Measurements from ENCODE around the gene EPOP.

Gene EPOP

GRCh38 chr17:38674749-38675615 lies at the start of gene EPOP:
TSS of gene EPOP (minus strand) at chr17:38674957. CDS start at chr17:38674495, 462 bp downstream.
- H3K27me3 ChIP-seq (ENCODE audit: control insufficient read depth, insufficient read depth, low read length) = peaks cover 69% of the 10 kb centered on the region

GRCh38 chr17:38721802-38722201 lies 47.0 kb upstream of the EPOP start:
- Histone ChIP-seq H3K9ac (ENCODE audit: low read depth, low read length) (no peak overlapping the region), H3K27ac (ENCODE audit: low read depth, low read length) (no peak overlapping the region), H3K9me3 (ENCODE audit: control insufficient read depth, insufficient read depth, low read length) (no peaks in the 10 kb centered on the region), H3K4me3 (ENCODE audit: low read depth, low read length) (no peak overlapping the region), H3K36me3 (ENCODE audit: control insufficient read depth, insufficient read depth, low read length) (no peaks in the 10 kb centered on the region), H3K4me1 (ENCODE audit: control insufficient read depth, insufficient read depth, low read length) (peaks cover 8% of the 10 kb centered on the region), H3K27me3 (ENCODE audit: control insufficient read depth, insufficient read depth, low read length) (peaks cover 13% of the 10 kb centered on the region)

More at GRCh38 chr17:38674749-38675615, at the start of gene EPOP:
- peak within 1 kb of the TSS; percentile 60 for H3K4me3 ChIP-seq (ENCODE audit: low read depth, low read length)
- H3K9me3 ChIP-seq (ENCODE audit: control insufficient read depth, insufficient read depth, low read length) = no peaks in the 10 kb centered on the region
- H3K4me1 ChIP-seq (ENCODE audit: control insufficient read depth, insufficient read depth, low read length) = peaks cover 16% of the 10 kb centered on the region
- no peak within 1 kb of the TSS for H3K9ac ChIP-seq (ENCODE audit: low read depth, low read length)
- no peak within 1 kb of the TSS for H3K27ac ChIP-seq (ENCODE audit: low read depth, low read length)
- no peaks in the 10 kb centered on the region for H3K36me3 ChIP-seq (ENCODE audit: control insufficient read depth, insufficient read depth, low read length)

- no peaks in the 10 kb centered on the region for H3K9me3 ChIP-seq (ENCODE audit: control insufficient read depth, insufficient read depth, low read length)
- H3K27ac ChIP-seq (ENCODE audit: low read depth, low read length) = no peak overlapping the region
- peaks cover 13% of the 10 kb centered on the region for H3K27me3 ChIP-seq (ENCODE audit: control insufficient read depth, insufficient read depth, low read length)
- H3K9ac ChIP-seq (ENCODE audit: low read depth, low read length) = no peak overlapping the region
- H3K4me3 ChIP-seq (ENCODE audit: low read depth, low read length) = no peak overlapping the region
- H3K36me3 ChIP-seq (ENCODE audit: control insufficient read depth, insufficient read depth, low read length) = no peaks in the 10 kb centered on the region
- H3K4me1 ChIP-seq (ENCODE audit: control insufficient read depth, insufficient read depth, low read length) = peaks cover 10% of the 10 kb centered on the region
Measured at GRCh38 chr17:38720941-38721340, 46.2 kb upstream of the EPOP start.

- no peaks in the 10 kb centered on the region for H3K36me3 ChIP-seq (ENCODE audit: control insufficient read depth, insufficient read depth, low read length)
- no peak overlapping the region for H3K9ac ChIP-seq (ENCODE audit: low read depth, low read length)
- H3K27ac ChIP-seq (ENCODE audit: low read depth, low read length) = no peak overlapping the region
Measured at GRCh38 chr17:38719943-38720641, 45.3 kb upstream of the EPOP start.

GRCh38 chr17:38719289-38719942 lies 44.7 kb upstream of the EPOP start:
- Histone ChIP-seq H3K9ac (ENCODE audit: low read depth, low read length) (no peak overlapping the region), H3K9me3 (ENCODE audit: control insufficient read depth, insufficient read depth, low read length) (no peaks in the 10 kb centered on the region), H3K4me3 (ENCODE audit: low read depth, low read length) (peak overlapping the region; percentile 47; the same call in 1 of the 2 replicates), H3K27ac (ENCODE audit: low read depth, low read length) (no peak overlapping the region), H3K27me3 (ENCODE audit: control insufficient read depth, insufficient read depth, low read length) (peaks cover 13% of the 10 kb centered on the region), H3K4me1 (ENCODE audit: control insufficient read depth, insufficient read depth, low read length) (peaks cover 17% of the 10 kb centered on the region), H3K36me3 (ENCODE audit: control insufficient read depth, insufficient read depth, low read length) (no peaks in the 10 kb centered on the region)

More at GRCh38 chr17:38719943-38720641, 45.3 kb upstream of the EPOP start:
- H3K9me3 ChIP-seq (ENCODE audit: control insufficient read depth, insufficient read depth, low read length) = no peaks in the 10 kb centered on the region
- H3K4me3 ChIP-seq (ENCODE audit: low read depth, low read length) = peak overlapping the region; percentile 47; the same call in 1 of the 2 replicates
- H3K4me1 ChIP-seq (ENCODE audit: control insufficient read depth, insufficient read depth, low read length) = peaks cover 17% of the 10 kb centered on the region
- peaks cover 13% of the 10 kb centered on the region for H3K27me3 ChIP-seq (ENCODE audit: control insufficient read depth, insufficient read depth, low read length)

- Histone ChIP-seq H3K9ac (ENCODE audit: low read depth, low read length) (no peak overlapping the region), H3K4me3 (ENCODE audit: low read depth, low read length) (no peak overlapping the region), H3K4me1 (ENCODE audit: control insufficient read depth, insufficient read depth, low read length) (peaks cover 23% of the 10 kb centered on the region), H3K36me3 (ENCODE audit: control insufficient read depth, insufficient read depth, low read length) (no peaks in the 10 kb centered on the region), H3K27me3 (ENCODE audit: control insufficient read depth, insufficient read depth, low read length) (peaks cover 13% of the 10 kb centered on the region), H3K9me3 (ENCODE audit: control insufficient read depth, insufficient read depth, low read length) (no peaks in the 10 kb centered on the region), H3K27ac (ENCODE audit: low read depth, low read length) (no peak overlapping the region)
Measured at GRCh38 chr17:38717139-38717745, 42.5 kb upstream of the EPOP start.

- no peaks in the 10 kb centered on the region for H3K9me3 ChIP-seq (ENCODE audit: control insufficient read depth, insufficient read depth, low read length)
- no peak overlapping the region for H3K27ac ChIP-seq (ENCODE audit: low read depth, low read length)
- no peak overlapping the region for H3K4me3 ChIP-seq (ENCODE audit: low read depth, low read length)
- peaks cover 12% of the 10 kb centered on the region for H3K27me3 ChIP-seq (ENCODE audit: control insufficient read depth, insufficient read depth, low read length)
- peaks cover 23% of the 10 kb centered on the region for H3K4me1 ChIP-seq (ENCODE audit: control insufficient read depth, insufficient read depth, low read length)
- no peak overlapping the region for H3K9ac ChIP-seq (ENCODE audit: low read depth, low read length)
- H3K36me3 ChIP-seq (ENCODE audit: control insufficient read depth, insufficient read depth, low read length) = 0 out of 2 replicates have a peak, but pooled peaks cover 5% of the 10 kb centered on the region
Measured at GRCh38 chr17:38716368-38717005, 41.7 kb upstream of the EPOP start.

- Histone ChIP-seq H3K9ac (ENCODE audit: low read depth, low read length) (no peak overlapping the region), H3K36me3 (ENCODE audit: control insufficient read depth, insufficient read depth, low read length) (0 out of 2 replicates have a peak, but pooled peaks cover 5% of the 10 kb centered on the region), H3K4me1 (ENCODE audit: control insufficient read depth, insufficient read depth, low read length) (peaks cover 23% of the 10 kb centered on the region), H3K9me3 (ENCODE audit: control insufficient read depth, insufficient read depth, low read length) (no peaks in the 10 kb centered on the region), H3K27ac (ENCODE audit: low read depth, low read length) (no peak overlapping the region), H3K27me3 (ENCODE audit: control insufficient read depth, insufficient read depth, low read length) (peaks cover under 1% of the 10 kb centered on the region; the same call in 1 of the 2 replicates), H3K4me3 (ENCODE audit: low read depth, low read length) (0 out of 2 replicates have a peak overlapping the region, but pooled peaks have one; percentile 16)
Measured at GRCh38 chr17:38715216-38715943, 40.6 kb upstream of the EPOP start.

GRCh38 chr17:38713456-38714075 lies 38.8 kb upstream of the EPOP start:
- H3K9me3 ChIP-seq (ENCODE audit: control insufficient read depth, insufficient read depth, low read length) = no peaks in the 10 kb centered on the region
- H3K27ac ChIP-seq (ENCODE audit: low read depth, low read length) = no peak overlapping the region
- H3K4me3 ChIP-seq (ENCODE audit: low read depth, low read length) = no peak overlapping the region
- H3K27me3 ChIP-seq (ENCODE audit: control insufficient read depth, insufficient read depth, low read length) = peaks cover 3% of the 10 kb centered on the region; the same call in 1 of the 2 replicates
- peaks cover 15% of the 10 kb centered on the region for H3K4me1 ChIP-seq (ENCODE audit: control insufficient read depth, insufficient read depth, low read length)
- 0 out of 2 replicates have a peak, but pooled peaks cover 5% of the 10 kb centered on the region for H3K36me3 ChIP-seq (ENCODE audit: control insufficient read depth, insufficient read depth, low read length)
- no peak overlapping the region for H3K9ac ChIP-seq (ENCODE audit: low read depth, low read length)

Measured in HUES48 (cell line).